Activated CD8-positive, alpha-beta memory T cell treated with anti-CD3 and anti-CD28 coated beads for 36 hours (primary cell): ENCODE measurements around the gene NCLN. TPM values are rescaled to one million over a fixed set of nuclear protein-coding genes. Genes with fewer than 3 reads are reported as not detected.

Experiments
- CTCF ChIA-PET: fragments of 350-600 bp; sonication (Branson Sonifier 250); formaldehyde crosslinking; loops from one replicate; lab custom pipeline; 2021; ENCODE audit warnings: antibody characterized with exemption; lab: Charles Lee
- POLR2A ChIA-PET: fragments of 350-600 bp; sonication (Branson Sonifier 250); formaldehyde crosslinking; loops from one replicate; lab custom pipeline; 2021; ENCODE audit warnings: antibody characterized with exemption; lab: Charles Lee
- total RNA-seq, 2 experiments: library from RNA; stranded (reverse); gene quantifications; one replicate each; pipeline ENCODE4 v1.2.3, GENCODE V29; 2021

Gene NCLN
- total RNA-seq, 2 experiments from 2014 or later: 102 to 106 TPM

DNA sequence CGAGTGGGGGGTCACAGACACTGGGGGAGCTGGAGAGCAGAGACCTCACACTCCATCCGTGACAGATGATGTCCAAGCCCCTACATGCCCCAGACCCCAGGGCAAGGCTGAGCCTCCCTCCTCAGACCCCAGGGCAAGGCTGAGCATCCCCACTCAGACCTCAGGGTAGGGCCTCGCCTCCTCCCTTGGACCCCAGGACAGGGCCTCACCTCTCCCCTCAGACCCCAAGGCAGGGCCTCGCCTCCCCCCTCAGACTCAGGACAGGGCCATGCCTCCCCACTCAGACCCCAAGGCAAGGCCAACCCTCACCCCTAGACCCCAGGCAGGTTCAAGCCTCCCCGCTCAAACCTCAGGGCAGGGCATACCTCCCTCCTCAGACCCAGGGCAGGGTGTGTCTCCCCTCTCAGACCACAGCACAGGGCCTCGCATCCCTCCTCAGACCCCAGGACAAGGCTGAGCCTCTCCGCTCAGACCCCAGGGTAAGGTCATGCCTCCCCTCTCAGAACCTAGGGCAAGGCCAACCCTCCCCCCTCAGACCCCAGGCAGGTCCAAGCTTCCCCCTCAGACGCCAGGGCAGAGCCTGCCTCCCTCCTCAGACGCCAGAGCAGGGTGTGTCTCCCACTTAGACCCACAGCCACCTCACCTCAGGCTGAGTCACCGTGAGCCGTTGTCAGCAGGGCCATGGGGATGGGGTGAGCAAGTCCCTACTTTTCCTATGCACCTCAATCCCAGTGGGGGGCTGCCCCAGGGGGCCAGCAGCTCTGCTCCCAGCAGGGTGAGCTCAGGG is 8.8 kb upstream of the NCLN start:
- CTCF ChIA-PET: no interaction called here

DNA sequence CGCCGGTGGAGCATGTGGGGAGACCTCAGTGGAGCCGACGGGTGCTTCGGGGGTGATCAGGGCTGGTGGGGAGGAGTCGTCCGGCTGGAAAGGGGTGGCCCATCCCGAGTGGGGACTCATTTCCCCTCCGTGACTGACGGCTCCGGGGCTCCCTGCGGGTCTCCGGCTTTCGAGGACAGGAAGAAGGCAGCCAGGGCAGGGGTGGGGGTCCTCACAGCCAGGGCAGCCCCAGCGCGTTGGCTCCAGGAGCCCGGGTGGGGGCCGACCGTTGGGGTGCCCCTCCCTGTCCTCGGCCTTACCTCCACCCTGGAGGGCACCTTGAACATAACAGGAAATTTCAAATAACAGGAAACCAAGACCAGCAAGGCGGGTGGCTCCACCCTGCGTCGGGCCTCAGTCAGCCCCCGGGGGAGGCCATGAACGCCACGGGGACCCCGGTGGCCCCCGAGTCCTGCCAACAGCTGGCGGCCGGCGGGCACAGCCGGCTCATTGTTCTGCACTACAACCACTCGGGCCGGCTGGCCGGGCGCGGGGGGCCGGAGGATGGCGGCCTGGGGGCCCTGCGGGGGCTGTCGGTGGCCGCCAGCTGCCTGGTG is 7.3 kb upstream of the NCLN start, which contains the start of gene S1PR4:
TSS of gene S1PR4 (plus strand) at position 393 of the 596 bp plus-strand sequence. CDS start at position 417, 24 bp downstream.
- ChIA-PET POLR2A (interaction anchor here (0.6 kb wide), 1 partner anchor 571 kb away, joined by 4 read pairs; no protein-coding TSS in a partner anchor), CTCF (no interaction called here)

More for the DNA sequence above, 8.8 kb upstream of the NCLN start:
- POLR2A ChIA-PET: no interaction called here

GRCh38 chr19:3178973-3179738 is 6.6 kb upstream of the NCLN start:
- ChIA-PET POLR2A (no interaction called here), CTCF (no interaction called here)

DNA sequence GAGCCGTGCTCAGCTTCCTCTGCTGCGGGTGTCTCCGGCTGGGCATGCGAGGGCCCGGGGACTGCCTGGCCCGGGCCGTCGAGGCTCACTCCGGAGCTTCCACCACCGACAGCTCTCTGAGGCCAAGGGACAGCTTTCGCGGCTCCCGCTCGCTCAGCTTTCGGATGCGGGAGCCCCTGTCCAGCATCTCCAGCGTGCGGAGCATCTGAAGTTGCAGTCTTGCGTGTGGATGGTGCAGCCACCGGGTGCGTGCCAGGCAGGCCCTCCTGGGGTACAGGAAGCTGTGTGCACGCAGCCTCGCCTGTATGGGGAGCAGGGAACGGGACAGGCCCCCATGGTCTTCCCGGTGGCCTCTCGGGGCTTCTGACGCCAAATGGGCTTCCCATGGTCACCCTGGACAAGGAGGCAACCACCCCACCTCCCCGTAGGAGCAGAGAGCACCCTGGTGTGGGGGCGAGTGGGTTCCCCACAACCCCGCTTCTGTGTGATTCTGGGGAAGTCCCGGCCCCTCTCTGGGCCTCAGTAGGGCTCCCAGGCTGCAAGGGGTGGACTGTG is 5.9 kb upstream of the NCLN start:
- POLR2A ChIA-PET: no interaction called here
- CTCF ChIA-PET: no interaction called here

GRCh38 chr19:3183721-3184641 is 1.7 kb upstream of the NCLN start:
- ChIA-PET POLR2A (interaction anchor here (0.6 to 0.7 kb wide), 3 partner anchors 123 to 1118 kb away, joined by 3 to 4 read pairs (median 4); partner anchors contain the start of gene TMIGD2), CTCF (interaction anchor here (0.7 to 1.1 kb wide), 4 partner anchors 18 to 233 kb away, joined by 3 to 4 read pairs (median 3); no protein-coding TSS in a partner anchor)

DNA sequence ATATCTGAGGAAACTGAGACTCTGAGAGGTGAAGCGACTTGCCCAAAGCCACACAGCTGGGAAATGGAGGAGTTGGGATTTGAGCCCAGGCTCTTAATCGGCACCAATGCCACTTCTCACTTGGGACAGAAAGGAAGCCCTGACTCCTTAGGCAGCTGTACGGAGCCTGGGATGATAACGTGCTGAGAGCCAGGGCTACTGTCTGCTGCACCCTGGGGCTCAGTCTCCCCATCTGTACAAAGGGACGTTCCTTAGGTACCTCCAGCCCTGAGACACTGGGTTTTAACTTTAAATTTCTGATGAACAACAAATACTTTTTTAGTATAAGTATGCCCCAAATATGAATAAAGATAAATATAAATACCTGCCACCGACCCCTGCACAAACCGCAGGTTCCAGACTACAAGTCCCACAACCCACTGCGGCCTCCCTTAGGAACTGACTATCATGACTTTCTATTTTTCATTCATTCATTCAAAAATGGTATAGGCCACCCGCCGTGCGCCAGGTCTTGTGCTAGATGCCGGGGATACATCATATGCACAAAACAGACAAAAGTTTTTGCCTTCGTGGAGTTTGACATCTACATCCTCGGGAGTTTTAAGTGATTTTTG is 776 bp upstream of the NCLN start:
- ChIA-PET POLR2A (no interaction called here), CTCF (no interaction called here)

DNA sequence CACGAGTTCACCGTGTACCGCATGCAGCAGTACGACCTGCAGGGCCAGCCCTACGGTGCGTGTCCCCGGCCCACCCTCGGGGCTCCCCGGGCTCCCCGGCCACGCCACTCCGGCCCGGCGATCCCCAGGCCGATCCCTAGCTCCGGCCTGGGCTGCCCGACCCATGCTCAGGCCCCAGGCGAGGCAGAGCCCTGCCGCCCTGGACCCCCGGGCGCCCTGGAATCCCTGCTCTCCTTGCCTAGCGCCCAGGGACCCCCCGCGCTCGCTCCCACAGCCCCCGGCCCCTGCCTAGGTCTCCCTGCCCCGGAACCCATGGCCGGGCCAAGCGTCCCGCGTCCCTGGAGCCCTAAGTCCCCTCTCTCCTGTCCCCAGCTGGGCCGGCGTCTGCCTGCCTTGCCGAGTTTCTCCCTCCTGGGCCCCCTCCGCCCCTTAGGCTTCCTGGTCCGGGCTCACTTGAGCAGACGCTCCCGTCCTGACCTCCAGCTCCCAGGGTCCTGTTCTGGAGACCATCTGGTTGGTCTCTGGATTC is 494 bp downstream of the NCLN start:
- CTCF ChIA-PET: interaction anchor here (1.2 kb wide), 1 partner anchor 78 kb away, joined by 3 read pairs; no protein-coding TSS in a partner anchor
- POLR2A ChIA-PET: interaction anchor here (0.6 kb wide), 1 partner anchor 175 kb away, joined by 4 read pairs; no protein-coding TSS in a partner anchor

DNA sequence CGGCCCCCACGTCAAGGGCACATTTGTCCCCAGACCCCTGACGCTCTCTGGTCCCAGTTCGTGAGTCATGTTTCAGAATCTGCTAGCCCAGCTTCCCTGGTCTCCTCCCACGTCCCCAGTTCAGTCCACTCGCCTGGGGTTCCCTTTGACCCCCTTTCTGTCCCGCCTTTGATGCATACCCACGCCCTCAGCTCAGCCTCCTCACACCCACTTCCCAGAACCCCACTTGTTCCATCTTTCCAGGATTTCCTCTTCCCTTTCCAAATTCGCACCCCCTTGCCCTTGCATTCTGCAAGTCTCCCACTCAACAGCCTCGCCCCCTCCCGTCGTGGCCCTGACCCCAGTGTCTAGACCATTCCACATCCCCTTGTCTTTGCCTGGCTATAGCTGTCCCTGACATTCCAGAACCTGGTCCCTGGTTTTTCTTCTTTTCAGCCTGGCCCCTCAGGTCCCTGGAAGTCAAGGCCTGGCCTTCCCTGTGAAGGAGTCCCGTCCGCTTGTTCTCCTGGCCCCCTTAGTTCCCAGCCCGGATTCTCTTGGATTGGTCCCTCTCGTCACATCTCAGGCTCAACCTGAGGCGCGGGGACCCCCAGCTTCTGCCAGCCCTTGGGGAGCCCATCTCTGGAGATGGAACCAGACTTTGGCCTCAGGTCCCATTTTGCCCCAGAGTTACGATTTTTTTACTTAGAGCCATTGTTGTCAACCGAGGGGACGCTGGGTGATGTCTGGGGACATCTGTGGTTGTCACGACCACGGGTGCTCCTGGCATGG is 1.3 kb downstream of the NCLN start:
- CTCF ChIA-PET: interaction anchor here (1.2 kb wide), 1 partner anchor 79 kb away, joined by 3 read pairs; no protein-coding TSS in a partner anchor
- POLR2A ChIA-PET: interaction anchor here (0.5 to 0.6 kb wide), 3 partner anchors 31 to 1013 kb away, joined by 3 to 4 read pairs (median 3); no protein-coding TSS in a partner anchor

DNA sequence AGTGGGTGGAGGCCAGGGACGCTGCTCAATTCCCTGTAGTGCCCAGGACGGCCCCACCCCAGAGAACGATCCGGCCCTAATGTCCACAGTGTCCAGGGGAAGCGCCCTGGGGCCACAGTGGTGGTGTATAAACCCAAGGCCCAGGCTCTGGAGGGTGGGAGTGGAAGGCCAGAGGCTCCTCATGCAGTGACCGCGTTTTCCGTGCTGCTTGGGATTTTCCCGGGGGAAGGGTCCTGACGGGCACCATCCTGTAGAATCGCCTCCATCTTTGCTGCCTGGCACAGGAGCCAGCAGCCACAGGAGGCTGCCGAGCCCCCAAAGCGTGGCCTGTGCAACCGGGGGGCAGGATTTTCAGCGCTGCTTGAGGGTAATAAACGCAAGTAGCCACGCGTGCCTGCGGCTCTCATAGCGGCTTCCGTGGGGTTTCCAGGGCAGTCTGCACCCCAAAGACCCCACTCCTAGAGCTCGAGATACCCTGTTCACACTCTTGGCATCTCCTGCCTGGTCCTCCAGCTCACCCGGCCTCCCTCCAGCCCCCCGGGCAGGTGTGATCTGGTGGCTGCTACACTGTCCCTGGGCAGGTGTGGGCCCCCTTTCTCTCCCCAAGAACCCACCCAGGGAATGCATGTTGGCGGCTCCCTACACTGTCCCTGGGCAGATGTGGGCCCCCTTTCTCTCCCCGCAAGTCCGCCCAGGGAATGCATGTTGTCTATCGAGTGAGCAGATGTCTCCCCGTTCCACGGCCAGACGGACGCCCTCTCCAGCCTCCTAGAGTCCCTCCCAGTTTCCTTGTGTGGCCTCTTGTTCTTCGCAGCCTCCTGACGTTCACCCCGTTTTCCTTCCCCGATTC is 2.2 kb downstream of the NCLN start:
- POLR2A ChIA-PET: interaction anchor here (0.5 kb wide), 1 partner anchor 1014 kb away, joined by 3 read pairs; no protein-coding TSS in a partner anchor
- CTCF ChIA-PET: interaction anchor here (1.2 kb wide), 1 partner anchor 80 kb away, joined by 3 read pairs; no protein-coding TSS in a partner anchor

GRCh38 chr19:3188627-3189596 is 3.2 kb downstream of the NCLN start:
- ChIA-PET CTCF (interaction anchor here (0.6 kb wide), 1 partner anchor 968 kb away, joined by 4 read pairs; no protein-coding TSS in a partner anchor), POLR2A (no interaction called here)

- ChIA-PET CTCF (interaction anchor here (0.6 kb wide), 1 partner anchor 967 kb away, joined by 4 read pairs; no protein-coding TSS in a partner anchor), POLR2A (no interaction called here)
These were observed 4.2 kb downstream of the NCLN start for GRCh38 chr19:3189702-3190469.

DNA sequence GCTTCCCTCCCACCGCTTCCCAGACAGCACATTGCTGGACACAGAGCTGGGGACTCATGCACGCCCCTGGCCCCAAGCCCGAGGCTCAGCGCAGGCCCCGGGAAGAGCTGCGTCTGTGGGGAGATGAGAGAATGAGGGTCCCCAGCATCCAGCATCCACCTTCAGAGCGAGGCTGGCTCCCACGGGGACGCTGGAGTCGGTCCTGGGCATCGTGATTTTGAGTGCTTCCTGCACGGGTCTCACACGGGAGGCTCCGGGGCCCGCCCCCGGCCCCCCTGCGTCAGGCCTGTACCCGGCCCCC is 4.7 kb downstream of the NCLN start:
- CTCF ChIA-PET: no interaction called here
- POLR2A ChIA-PET: no interaction called here

GRCh38 chr19:3190921-3191805 is 5.4 kb downstream of the NCLN start:
- ChIA-PET CTCF (no interaction called here), POLR2A (no interaction called here)
